ENCODE data around the gene CNOT4. TPM values are rescaled to one million over a fixed set of nuclear protein-coding genes. Genes with fewer than 3 reads are reported as not detected.
"Not testable (repeated sequence)": the region's sequence is repeated elsewhere in the genome, so short reads cannot be mapped to it uniquely, and the experiment has no call there.

Gene CNOT4
- total and polyA plus RNA-seq, 2 donors (not counting 1 experiment from before 2014, with no cell fraction given), result 14.9 to 15.9 TPM

DNA sequence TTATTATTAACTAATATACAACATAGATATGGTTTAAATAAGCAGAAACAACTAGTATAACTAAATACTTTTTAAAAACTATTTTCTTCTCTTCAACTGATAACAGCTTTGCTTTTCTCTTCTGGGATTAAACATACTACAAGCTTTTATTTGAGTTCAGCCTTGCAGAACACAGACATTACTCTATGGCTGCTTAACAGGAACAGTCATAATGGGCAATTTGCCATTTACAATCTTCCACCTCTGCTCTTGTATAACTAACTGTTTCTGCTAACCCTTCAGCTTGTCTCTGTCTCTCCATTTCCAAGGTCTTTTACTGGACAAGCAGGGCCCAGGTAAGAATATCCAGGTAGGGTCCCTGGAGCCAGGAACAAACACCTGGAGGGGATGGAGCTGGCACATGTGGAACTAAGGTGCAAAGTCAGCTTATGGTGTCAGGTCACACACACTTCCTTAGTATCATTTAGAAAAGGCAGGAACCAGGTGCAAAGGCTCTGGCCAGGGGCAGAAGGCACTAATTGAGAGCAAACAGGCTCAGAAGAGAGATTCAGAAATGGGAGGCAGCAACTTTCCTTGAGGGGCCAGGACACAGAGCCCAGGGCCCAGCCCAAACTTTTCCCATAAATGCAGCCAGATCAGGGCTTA, 183.1 kb downstream of the CNOT4 start:
- Histone ChIP-seq H3K36me3 (ENCODE audit: control insufficient read depth, insufficient read depth, low read length) (no peaks in the 10 kb centered on the region), H3K4me3 (replicated peaks in 1 of 4; ENCODE audit: control extremely low read depth in 1 of 4, insufficient read depth in 1 of 4, low read depth in 3 of 4, low read length in 4 of 4) (no peak overlapping the region), H3K4me2 (ENCODE audit: extremely low read depth, insufficient read depth, low read length) (no peak overlapping the region), H3K9ac (ENCODE audit: insufficient read depth, low read length) (no peak overlapping the region), H3K9me3 (ENCODE audit: control insufficient read depth, insufficient read depth, low read depth, low read length) (no peaks in the 10 kb centered on the region), H3K27me3 (ENCODE audit: control insufficient read depth, insufficient read depth, low read length) (peaks cover 5% of the 10 kb centered on the region), H3K79me2 (ENCODE audit: control insufficient read depth, insufficient read depth, low read length) (no peaks in the 10 kb centered on the region), H3K27ac (ENCODE audit: insufficient read depth, low read length) (no peak overlapping the region), H2AFZ (ENCODE audit: low read length) (no peak overlapping the region), H3K4me1 (ENCODE audit: control insufficient read depth, extremely low read depth, insufficient read depth, low read length) (no peaks in the 10 kb centered on the region), H4K20me1 (ENCODE audit: control insufficient read depth, extremely low read depth, insufficient read depth, low read length) (no peaks in the 10 kb centered on the region)
- peak; percentile 8 to 54 for DNase-seq (ENCODE audit: low read depth in 2 of 2)
- TF ChIP-seq CTCF (conservative IDR thresholded peaks at IDR 0.05 in 1 of 2, IDR thresholded peaks at IDR 0.05 in 1 of 2; ENCODE audit: low read depth in 1 of 2, low read length in 2 of 2) (no peak), EZH2 (IDR thresholded peaks at IDR 0.05; ENCODE audit: low read length, missing control alignments) (no peak)

- H3K27ac ChIP-seq (ENCODE audit: insufficient read depth, low read length), result no peak overlapping the region
- H3K9ac ChIP-seq (ENCODE audit: insufficient read depth, low read length), result no peak overlapping the region
- no peak overlapping the region for H3K4me2 ChIP-seq (ENCODE audit: extremely low read depth, insufficient read depth, low read length)
- peaks cover 5% of the 10 kb centered on the region for H3K27me3 ChIP-seq (ENCODE audit: control insufficient read depth, insufficient read depth, low read length)
- no peak overlapping the region for H3K4me3 ChIP-seq (replicated peaks in 1 of 4; ENCODE audit: control extremely low read depth in 1 of 4, insufficient read depth in 1 of 4, low read depth in 3 of 4, low read length in 4 of 4)
- H4K20me1 ChIP-seq (ENCODE audit: control insufficient read depth, extremely low read depth, insufficient read depth, low read length), result no peaks in the 10 kb centered on the region
- H3K79me2 ChIP-seq (ENCODE audit: control insufficient read depth, insufficient read depth, low read length), result no peaks in the 10 kb centered on the region
- H3K36me3 ChIP-seq (ENCODE audit: control insufficient read depth, insufficient read depth, low read length), result no peaks in the 10 kb centered on the region
- H3K9me3 ChIP-seq (ENCODE audit: control insufficient read depth, insufficient read depth, low read depth, low read length), result no peaks in the 10 kb centered on the region
- DNase-seq (ENCODE audit: low read depth in 2 of 2), result no peak
- H2AFZ ChIP-seq (ENCODE audit: low read length), result no peak overlapping the region
- no peaks in the 10 kb centered on the region for H3K4me1 ChIP-seq (ENCODE audit: control insufficient read depth, extremely low read depth, insufficient read depth, low read length)
- TF ChIP-seq CTCF (conservative IDR thresholded peaks at IDR 0.05 in 1 of 2, IDR thresholded peaks at IDR 0.05 in 1 of 2; ENCODE audit: low read depth in 1 of 2, low read length in 2 of 2), result no peak
- TF ChIP-seq EZH2 (IDR thresholded peaks at IDR 0.05; ENCODE audit: low read length, missing control alignments), result no peak
These were observed 187.1 kb downstream of the CNOT4 start for GRCh38 chr7:135322571-135323340.

DNA sequence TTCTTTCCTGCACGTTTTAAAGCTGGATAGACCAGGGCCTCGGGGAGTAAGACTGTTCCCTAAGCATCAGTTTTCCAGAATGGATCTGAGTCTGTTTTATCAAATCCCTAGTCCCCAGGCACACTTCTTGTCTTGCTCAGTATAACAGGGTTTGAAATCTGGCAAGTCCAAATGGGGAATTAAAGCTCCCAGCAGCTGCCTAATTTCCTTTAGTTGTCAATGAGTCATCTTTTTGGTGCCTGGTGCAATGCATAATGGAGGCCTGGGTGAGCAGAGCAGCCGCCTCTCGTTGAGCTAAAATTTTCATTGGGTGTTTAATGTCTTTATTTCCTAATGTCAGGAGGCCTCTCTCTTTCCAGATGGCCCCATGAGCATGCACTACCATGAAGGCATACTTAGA, 188.3 kb downstream of the CNOT4 start:
- Histone ChIP-seq H3K79me2 (ENCODE audit: control insufficient read depth, insufficient read depth, low read length) (no peaks in the 10 kb centered on the region), H3K9ac (ENCODE audit: insufficient read depth, low read length) (no peak overlapping the region), H3K4me1 (ENCODE audit: control insufficient read depth, extremely low read depth, insufficient read depth, low read length) (no peaks in the 10 kb centered on the region), H3K4me2 (ENCODE audit: extremely low read depth, insufficient read depth, low read length) (no peak overlapping the region), H4K20me1 (ENCODE audit: control insufficient read depth, extremely low read depth, insufficient read depth, low read length) (no peaks in the 10 kb centered on the region), H2AFZ (ENCODE audit: low read length) (no peak overlapping the region), H3K9me3 (ENCODE audit: control insufficient read depth, insufficient read depth, low read depth, low read length) (no peaks in the 10 kb centered on the region), H3K36me3 (ENCODE audit: control insufficient read depth, insufficient read depth, low read length) (no peaks in the 10 kb centered on the region), H3K27me3 (ENCODE audit: control insufficient read depth, insufficient read depth, low read length) (peaks cover 5% of the 10 kb centered on the region), H3K27ac (ENCODE audit: insufficient read depth, low read length) (no peak overlapping the region), H3K4me3 (replicated peaks in 1 of 4; ENCODE audit: control extremely low read depth in 1 of 4, insufficient read depth in 1 of 4, low read depth in 3 of 4, low read length in 4 of 4) (no peak overlapping the region)
- DNase-seq (ENCODE audit: low read depth in 2 of 2), result peak; percentile 52 to 68
- TF ChIP-seq EZH2 (IDR thresholded peaks at IDR 0.05; ENCODE audit: low read length, missing control alignments), result no peak
- TF ChIP-seq CTCF (conservative IDR thresholded peaks at IDR 0.05 in 1 of 2, IDR thresholded peaks at IDR 0.05 in 1 of 2; ENCODE audit: low read depth in 1 of 2, low read length in 2 of 2), result no peak

DNA sequence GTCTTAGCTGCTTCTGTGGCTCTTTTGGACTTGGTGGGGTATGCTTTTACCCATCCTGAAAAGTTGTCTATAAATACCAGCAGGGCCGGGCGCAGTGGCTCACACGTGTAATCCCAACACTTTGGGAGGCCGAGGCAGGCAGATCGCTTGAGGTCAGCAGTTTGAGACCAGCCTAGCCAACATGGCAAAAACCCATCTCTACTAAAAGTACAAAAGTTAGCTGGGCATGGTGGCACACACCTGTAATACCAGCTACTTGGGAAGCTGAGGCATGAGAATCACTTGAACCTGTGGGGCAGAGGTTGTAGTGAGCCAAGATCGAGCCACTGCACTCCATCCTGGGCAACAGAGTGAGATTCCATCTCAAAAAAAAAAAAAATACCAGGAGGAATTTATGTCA, 188.9 kb downstream of the CNOT4 start:
- H3K9me3 ChIP-seq (ENCODE audit: control insufficient read depth, insufficient read depth, low read depth, low read length); H3K4me1 ChIP-seq (ENCODE audit: control insufficient read depth, extremely low read depth, insufficient read depth, low read length); H3K27me3 ChIP-seq (ENCODE audit: control insufficient read depth, insufficient read depth, low read length); H3K4me2 ChIP-seq (ENCODE audit: extremely low read depth, insufficient read depth, low read length); H3K36me3 ChIP-seq (ENCODE audit: control insufficient read depth, insufficient read depth, low read length); H3K4me3 ChIP-seq (replicated peaks in 1 of 4; ENCODE audit: control extremely low read depth in 1 of 4, insufficient read depth in 1 of 4, low read depth in 3 of 4, low read length in 4 of 4); H4K20me1 ChIP-seq (ENCODE audit: control insufficient read depth, extremely low read depth, insufficient read depth, low read length); DNase-seq (ENCODE audit: low read depth in 2 of 2); H3K79me2 ChIP-seq (ENCODE audit: control insufficient read depth, insufficient read depth, low read length); H3K27ac ChIP-seq (ENCODE audit: insufficient read depth, low read length); H2AFZ ChIP-seq (ENCODE audit: low read length); H3K9ac ChIP-seq (ENCODE audit: insufficient read depth, low read length): not testable (repeated sequence)

Data from fibroblast of lung (primary cell).